GM21367 (cell line): ENCODE results near the gene KLHL34.

Experiments used
- ATAC-seq: cut with Tn5 transposase; IDR thresholded peaks from one replicate; pipeline ENCODE4 v1.9.1; 2021; ENCODE audit not compliant: unreplicated experiment

The KLHL34 gene

GRCh38 chrX:21658152-21658737, at the start of gene KLHL34:
Gene KLHL34, minus strand, starts transcription at chrX:21658330. Its CDS starts 542 bp downstream, at chrX:21657788.
- no peak for ATAC-seq

GRCh38 chrX:21705225-21705624, 47.1 kb upstream of the KLHL34 start:
- no peak for ATAC-seq

GRCh38 chrX:21702725-21703124, 44.6 kb upstream of the KLHL34 start:
- ATAC-seq = no peak

- ATAC-seq = no peak
Measured at GRCh38 chrX:21700967-21701366, 42.8 kb upstream of the KLHL34 start.

- ATAC-seq = no peak
Measured at GRCh38 chrX:21700275-21700674, 42.1 kb upstream of the KLHL34 start.

GRCh38 chrX:21699136-21699535, 41.0 kb upstream of the KLHL34 start:
- no peak for ATAC-seq

- no peak for ATAC-seq
Measured at GRCh38 chrX:21698272-21698671, 40.1 kb upstream of the KLHL34 start.

- no peak for ATAC-seq
Measured at GRCh38 chrX:21691512-21692018, 33.4 kb upstream of the KLHL34 start.

- ATAC-seq = no peak
Measured at GRCh38 chrX:21683941-21684340, 25.8 kb upstream of the KLHL34 start.

GRCh38 chrX:21678048-21678612, 20.0 kb upstream of the KLHL34 start:
- no peak for ATAC-seq

- ATAC-seq = no peak
Measured at GRCh38 chrX:21675931-21676330, 17.8 kb upstream of the KLHL34 start.

- no peak for ATAC-seq
Measured at GRCh38 chrX:21674430-21675186, 16.5 kb upstream of the KLHL34 start.

GRCh38 chrX:21666679-21667078, 8.5 kb upstream of the KLHL34 start:
- no peak for ATAC-seq

- ATAC-seq = no peak
Measured at GRCh38 chrX:21666252-21666651, 8.1 kb upstream of the KLHL34 start.

GRCh38 chrX:21662761-21663160, 4.6 kb upstream of the KLHL34 start:
- ATAC-seq = no peak

GRCh38 chrX:21661316-21661715, 3.2 kb upstream of the KLHL34 start:
- no peak for ATAC-seq

- no peak for ATAC-seq
Measured at GRCh38 chrX:21660156-21660555, 2.0 kb upstream of the KLHL34 start.

- no peak for ATAC-seq
Measured at GRCh38 chrX:21659320-21659719, 1.2 kb upstream of the KLHL34 start.

- ATAC-seq = no peak
Measured at GRCh38 chrX:21658746-21659145, 616 bp upstream of the KLHL34 start.

- no peak for ATAC-seq
Measured at GRCh38 chrX:21657318-21658151, 595 bp downstream of the KLHL34 start.

- no peak for ATAC-seq
Measured at GRCh38 chrX:21656587-21657317, 1.4 kb downstream of the KLHL34 start.
